ENCODE measurements around the gene SEMA4B. TPM values are rescaled to one million over a fixed set of nuclear protein-coding genes. Genes with fewer than 3 reads are reported as not detected.

SEMA4B gene
- total RNA-seq, 1 experiment from 2014 or later = 32.5 TPM

DNA sequence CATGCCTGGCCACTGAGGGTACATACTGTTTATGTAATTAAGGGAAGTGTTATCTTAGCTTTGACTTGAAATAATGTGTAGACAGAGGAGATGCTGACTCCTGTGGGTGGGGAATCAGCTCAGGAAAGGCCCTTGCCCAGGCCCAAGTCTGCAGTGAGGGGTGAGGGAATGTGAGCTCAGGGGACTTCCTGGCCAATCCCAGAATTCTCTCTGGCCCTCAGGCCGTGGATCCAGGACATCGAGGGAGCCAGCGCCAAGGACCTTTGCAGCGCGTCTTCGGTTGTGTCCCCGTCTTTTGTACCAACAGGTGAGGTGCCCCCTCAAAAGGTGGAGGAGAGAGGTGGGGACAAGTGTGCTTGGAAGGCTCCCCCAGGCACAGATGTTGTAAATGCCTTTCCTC lies 26.2 kb downstream of the SEMA4B start:
- Histone ChIP-seq H2BK5ac (ENCODE audit: insufficient read length, low read length) (no peak overlapping the region), H3K4me2 (ENCODE audit: insufficient read depth, insufficient read length, low read length) (no peak overlapping the region), H3K23ac (ENCODE audit: insufficient read length, low read depth, low read length) (no peak overlapping the region), H4K5ac (ENCODE audit: insufficient read length, low read depth, low read length) (no peak overlapping the region), H3K79me1 (ENCODE audit: insufficient read depth, low read depth, low read length, poor library complexity, severe bottlenecking) (no peaks in the 10 kb centered on the region), H3K23me2 (ENCODE audit: insufficient read length, low read depth, low read length, poor library complexity, severe bottlenecking) (no peaks in the 10 kb centered on the region), H2AK5ac (ENCODE audit: insufficient read length, low read length) (no peak overlapping the region), H3K14ac (ENCODE audit: insufficient read depth, low read length) (no peak overlapping the region), H2BK20ac (ENCODE audit: low read depth, low read length, poor library complexity, severe bottlenecking) (no peak overlapping the region), H3K79me2 (ENCODE audit: insufficient read depth, low read length) (no peaks in the 10 kb centered on the region), H3K9me3 (ENCODE audit: control insufficient read depth, low read depth, low read length) (no peaks in the 10 kb centered on the region), H4K20me1 (ENCODE audit: control insufficient read depth, insufficient read depth, insufficient read length) (no peaks in the 10 kb centered on the region), H3T11ph (ENCODE audit: low read length) (no peak overlapping the region), H2AFZ (ENCODE audit: low read length) (no peak overlapping the region), H4K8ac (replicated peaks; ENCODE audit: insufficient read length, low read depth, low read length) (no peak overlapping the region), H3K9ac (ENCODE audit: extremely low read depth, insufficient read length, low read length) (no peak overlapping the region), H3K27ac (ENCODE audit: insufficient read length, low read depth, low read length) (no peak overlapping the region), H2BK120ac (ENCODE audit: low read depth, low read length, poor library complexity, severe bottlenecking) (no peak overlapping the region), H3K4me1 (ENCODE audit: insufficient read depth, low read length) (no peaks in the 10 kb centered on the region), H4K91ac (ENCODE audit: insufficient read length, low read depth, low read length) (no peak overlapping the region), H3K18ac (ENCODE audit: insufficient read length, low read depth, low read length) (no peak overlapping the region), H2BK12ac (ENCODE audit: insufficient read length, low read depth, low read length) (no peak overlapping the region), H3K56ac (ENCODE audit: insufficient read length, low read depth, low read length) (no peak overlapping the region), H3K4ac (ENCODE audit: low read depth, low read length) (no peak overlapping the region), H3K27me3 (ENCODE audit: insufficient read depth, low read length) (no peaks in the 10 kb centered on the region), H2BK15ac (ENCODE audit: low read depth, low read length) (no peak overlapping the region)
- TF ChIP-seq, protein P1, sequence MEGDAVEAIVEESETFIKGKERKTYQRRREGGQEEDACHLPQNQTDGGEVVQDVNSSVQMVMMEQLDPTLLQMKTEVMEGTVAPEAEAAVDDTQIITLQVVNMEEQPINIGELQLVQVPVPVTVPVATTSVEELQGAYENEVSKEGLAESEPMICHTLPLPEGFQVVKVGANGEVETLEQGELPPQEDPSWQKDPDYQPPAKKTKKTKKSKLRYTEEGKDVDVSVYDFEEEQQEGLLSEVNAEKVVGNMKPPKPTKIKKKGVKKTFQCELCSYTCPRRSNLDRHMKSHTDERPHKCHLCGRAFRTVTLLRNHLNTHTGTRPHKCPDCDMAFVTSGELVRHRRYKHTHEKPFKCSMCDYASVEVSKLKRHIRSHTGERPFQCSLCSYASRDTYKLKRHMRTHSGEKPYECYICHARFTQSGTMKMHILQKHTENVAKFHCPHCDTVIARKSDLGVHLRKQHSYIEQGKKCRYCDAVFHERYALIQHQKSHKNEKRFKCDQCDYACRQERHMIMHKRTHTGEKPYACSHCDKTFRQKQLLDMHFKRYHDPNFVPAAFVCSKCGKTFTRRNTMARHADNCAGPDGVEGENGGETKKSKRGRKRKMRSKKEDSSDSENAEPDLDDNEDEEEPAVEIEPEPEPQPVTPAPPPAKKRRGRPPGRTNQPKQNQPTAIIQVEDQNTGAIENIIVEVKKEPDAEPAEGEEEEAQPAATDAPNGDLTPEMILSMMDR (conservative IDR thresholded peaks at IDR 0.05) = no peak
- H3K27me3 Mint-ChIP-seq (ENCODE audit: low read depth) = peaks cover 1% of the 10 kb centered on the region; the same call in 1 of the 2 replicates
- no peak overlapping the region for H3K4me3 Mint-ChIP-seq
- H3K9me3 Mint-ChIP-seq = no peaks in the 10 kb centered on the region
- no peak for DNase-seq
- WGBS (ENCODE audit: extremely low coverage, insufficient read length, low lambda C conversion rate) = no CpG with 5 or more reads among the region's 7 CpGs
- peaks cover 30 to 63% (median 57%) of the 10 kb centered on the region in 3 experiments for H3K36me3 Mint-ChIP-seq (ENCODE audit: insufficient read depth in 1 of 3, low read depth in 3 of 3)
- H3K4me1 Mint-ChIP-seq = peaks cover 2% of the 10 kb centered on the region in 2 experiments; a peak in 2 of 4 replicates
- no peak overlapping the region for H3K27ac Mint-ChIP-seq

Measured in H9 (cell line).